Gastroesophageal sphincter (tissue), 4 donors: ENCODE data around the gene GUCY1A1. TPM values are rescaled to one million over a fixed set of nuclear protein-coding genes. Genes with fewer than 3 reads are reported as not detected.

Experiments used
- ATAC-seq: fragments of 150-250 bp; one replicate; pipeline ENCODE4 v1.9.1; 2016; ENCODE audit warnings: mild to moderate bottlenecking, moderate library complexity
- H3K27ac ChIP-seq, 4 donors: fragments of 200-600 bp; sonication (generic) in 3 of 4; 1 replicate in 3 of 4; 2 replicates in 1 of 4; pipeline ENCODE4 v1.5.1; 2016 to 2019
- H3K27me3 ChIP-seq: fragments of 200-600 bp; sonication (generic); one replicate; pipeline ENCODE4 v1.5.1; 2019
- H3K36me3 ChIP-seq, 2 donors: fragments of 200-600 bp; sonication (generic); one replicate each; pipeline ENCODE4 v1.5.1; 2019; ENCODE audit warnings: control low read depth in 1 of 2
- H3K4me1 ChIP-seq, 3 donors: fragments of 200-600 bp; sonication (generic); 1 replicate in 2 of 3; 2 replicates in 1 of 3; pipeline ENCODE4 v1.5.1; 2016 to 2019; ENCODE audit warnings: control low read depth in 2 of 3
- H3K4me3 ChIP-seq, 2 donors: fragments of 200-600 bp; sonication (generic); one replicate each; pipeline ENCODE4 v1.5.1; 2019; ENCODE audit warnings: mild to moderate bottlenecking in 1 of 2, moderate library complexity in 1 of 2
- H3K9me3 ChIP-seq, 3 donors: fragments of 200-600 bp; sonication (generic); one replicate each; pipeline ENCODE4 v1.5.1; 2017 to 2019; ENCODE audit warnings: control low read depth in 2 of 3
- CTCF ChIP-seq, 4 experiments: fragments of 200-600 bp in 2 of 4; fragments of 450-650 bp in 2 of 4; sonication (generic) in 1 of 4; IDR thresholded peaks; one replicate each; pipeline ENCODE4 v1.5.1; 2017 to 2019; ENCODE audit warnings: antibody characterized with exemption in 4 of 4, mild to moderate bottlenecking in 2 of 4, moderate library complexity in 2 of 4
- EP300 ChIP-seq: sonication (generic); formaldehyde crosslinking; IDR thresholded peaks from one replicate; pipeline ENCODE4 v1.6.1; 2017; ENCODE audit warnings: antibody characterized with exemption, mild to moderate bottlenecking
- POLR2A ChIP-seq, 2 donors: fragments of 450-650 bp; IDR thresholded peaks; one replicate each; pipeline ENCODE4 v1.6.1; 2017; ENCODE audit warnings: antibody characterized with exemption in 2 of 2, mild to moderate bottlenecking in 2 of 2, moderate library complexity in 1 of 2
- POLR2AphosphoS5 ChIP-seq: sonication (generic); formaldehyde crosslinking; IDR thresholded peaks from one replicate; pipeline ENCODE4 v1.6.1; 2017; ENCODE audit warnings: antibody characterized with exemption
- WGBS, 2 donors: methylation state at CpG; one replicate each; pipeline ENCODE4 v1.1.5; 2018; ENCODE audit warnings: low coverage in 1 of 2; 5-methylcytosine and 5-hydroxymethylcytosine counted together
- total RNA-seq, 4 donors: library from RNA; depleted of rRNA; stranded (reverse); fragments of >200 nt; gene quantifications; one replicate each; pipeline ENCODE4 v1.1.0, GENCODE V29; 2016

The GUCY1A1 gene
- total RNA-seq, 4 donors from 2014 or later, result 69.4 to 196 (median 144) TPM

- H3K4me3 ChIP-seq, result no peak overlapping the region
- TF ChIP-seq EP300, result no peak
- TF ChIP-seq CTCF (IDR thresholded peaks at IDR 0.05), result no peak
- no peak for TF ChIP-seq POLR2AphosphoS5
- TF ChIP-seq POLR2A (IDR thresholded peaks at IDR 0.05), result no peak
- no peaks in the 10 kb centered on the region for H3K27me3 ChIP-seq
- H3K36me3 ChIP-seq, result no peaks in the 10 kb centered on the region
- H3K4me1 ChIP-seq, result peaks cover 0 to 74% (median 7%) of the 10 kb centered on the region in 3 donors
- ATAC-seq, result no peak
- 67 to 77% methylated on average over 5 to 6 of the region's 6 CpGs for WGBS, 2 donors
- H3K27ac ChIP-seq, result peak overlapping the region in 1 of 4 donors; percentile 60
- no peaks in the 10 kb centered on the region for H3K9me3 ChIP-seq
These were observed 8.0 kb downstream of the GUCY1A1 start for GRCh38 chr4:155674669-155675071.

- TF ChIP-seq POLR2A (IDR thresholded peaks at IDR 0.05), result no peak
- TF ChIP-seq EP300, result no peak
- H3K27ac ChIP-seq, result peak overlapping the region; percentile 46 to 69 (median 63)
- no peaks in the 10 kb centered on the region for H3K27me3 ChIP-seq
- WGBS, 2 donors, result 17 to 22% methylated on average over 2 of the region's 2 CpGs
- peaks cover 0 to 71% (median 7%) of the 10 kb centered on the region in 3 donors for H3K4me1 ChIP-seq
- H3K36me3 ChIP-seq, result no peaks in the 10 kb centered on the region
- peak; percentile 53 for ATAC-seq
- H3K9me3 ChIP-seq, result no peaks in the 10 kb centered on the region
- peak overlapping the region in 1 of 2 donors; percentile 12 for H3K4me3 ChIP-seq
These were observed 9.2 kb downstream of the GUCY1A1 start for GRCh38 chr4:155675709-155676429.

- no peaks in the 10 kb centered on the region for H3K36me3 ChIP-seq
- H3K4me1 ChIP-seq, result peaks cover 0 to 71% (median 7%) of the 10 kb centered on the region in 3 donors
- TF ChIP-seq CTCF (IDR thresholded peaks at IDR 0.05) (no peak), POLR2A (IDR thresholded peaks at IDR 0.05) (no peak), POLR2AphosphoS5 (peak; percentile 74)
- ATAC-seq, result no peak
- WGBS, 2 donors, result 34 to 39% methylated on average over 4 of the region's 4 CpGs
- peak overlapping the region in 3 of 4 donors; percentile 23 to 69 (median 46) for H3K27ac ChIP-seq
- no peaks in the 10 kb centered on the region for H3K9me3 ChIP-seq
- H3K27me3 ChIP-seq, result no peaks in the 10 kb centered on the region
- peak overlapping the region in 1 of 2 donors; percentile 12 for H3K4me3 ChIP-seq
These were observed 9.8 kb downstream of the GUCY1A1 start for GRCh38 chr4:155676430-155676825.

- Histone ChIP-seq H3K36me3 (no peaks in the 10 kb centered on the region), H3K4me1 (peaks cover 0 to 69% (median 7%) of the 10 kb centered on the region in 3 donors), H3K27me3 (no peaks in the 10 kb centered on the region), H3K4me3 (no peak overlapping the region), H3K27ac (no peak overlapping the region), H3K9me3 (no peaks in the 10 kb centered on the region)
- WGBS, 2 donors, result 71 to 74% methylated on average over 2 of the region's 2 CpGs
- no peak for ATAC-seq
- TF ChIP-seq POLR2AphosphoS5 (no peak), POLR2A (IDR thresholded peaks at IDR 0.05) (no peak), CTCF (IDR thresholded peaks at IDR 0.05) (no peak)
These were observed 11.4 kb downstream of the GUCY1A1 start for GRCh38 chr4:155678011-155678410.

- Histone ChIP-seq H3K27me3 (no peaks in the 10 kb centered on the region), H3K4me3 (no peak overlapping the region), H3K4me1 (peaks cover under 1 to 64% (median 7%) of the 10 kb centered on the region in 3 donors), H3K36me3 (no peaks in the 10 kb centered on the region), H3K27ac (no peak overlapping the region), H3K9me3 (no peaks in the 10 kb centered on the region)
- WGBS, 2 donors, result 49 to 76% methylated on average over 5 of the region's 5 CpGs
- TF ChIP-seq EP300 (no peak), CTCF (IDR thresholded peaks at IDR 0.05) (no peak), POLR2A (IDR thresholded peaks at IDR 0.05) (no peak), POLR2AphosphoS5 (no peak)
- ATAC-seq, result no peak
These were observed 12.7 kb downstream of the GUCY1A1 start for GRCh38 chr4:155679343-155679742.
